Mesendoderm (in vitro differentiated cells): Measurements from ENCODE around the gene GSTM2.

ENCODE experiments used
- DNase-seq: peaks from one replicate; pipeline ENCODE4 v3.0.0; 2013
- H2AK5ac ChIP-seq: 2 replicates; pipeline ENCODE4 v1.6.1; 2013; ENCODE audit warnings: low read length, inconsistent platforms
- H2BK120ac ChIP-seq: 2 replicates; pipeline ENCODE4 v1.6.1; 2013; ENCODE audit warnings: low read depth, mild to moderate bottlenecking, low read length, moderate library complexity, mixed read lengths
- H2BK15ac ChIP-seq: replicated peaks from 2 replicates; pipeline ENCODE4 v1.6.1; 2013; ENCODE audit warnings: low read depth, mild to moderate bottlenecking, moderate library complexity
- H2BK5ac ChIP-seq: 2 replicates; pipeline ENCODE4 v1.6.1; 2013; ENCODE audit warnings: low read length, inconsistent platforms
- H3K18ac ChIP-seq: 2 replicates; pipeline ENCODE4 v1.6.1; 2013; ENCODE audit warnings: mild to moderate bottlenecking, low read length, mixed read lengths
- H3K23ac ChIP-seq: one replicate; pipeline ENCODE4 v1.6.1; 2013; ENCODE audit warnings: low read length
- H3K27ac ChIP-seq: 2 replicates; pipeline ENCODE4 v1.5.1; 2013; ENCODE audit warnings: low read depth, mild to moderate bottlenecking, inconsistent platforms, low read length, moderate library complexity
- H3K27me3 ChIP-seq: 2 replicates; pipeline ENCODE4 v1.6.1; 2013; ENCODE audit warnings: low read length, control low read depth, mild to moderate bottlenecking, inconsistent platforms; ENCODE audit not compliant: insufficient read depth, poor library complexity
- H3K36me3 ChIP-seq: 2 replicates; pipeline ENCODE4 v1.6.1; 2013; ENCODE audit warnings: low read length, inconsistent platforms; ENCODE audit not compliant: control insufficient read depth, insufficient read depth
- H3K4ac ChIP-seq: one replicate; pipeline ENCODE4 v1.6.1; 2013; ENCODE audit warnings: low read depth, mild to moderate bottlenecking, low read length, moderate library complexity
- H3K4me1 ChIP-seq: 2 replicates; pipeline ENCODE4 v1.6.1; 2013; ENCODE audit warnings: low read depth, low read length, inconsistent platforms; ENCODE audit not compliant: control insufficient read depth
- H3K4me2 ChIP-seq: 2 replicates; pipeline ENCODE4 v1.6.1; 2013; ENCODE audit warnings: low read length
- H3K4me3 ChIP-seq: 2 replicates; pipeline ENCODE4 v1.5.1; 2013; ENCODE audit warnings: mild to moderate bottlenecking, low read length
- H3K56ac ChIP-seq: one replicate; pipeline ENCODE4 v1.6.1; 2013; ENCODE audit warnings: low read length
- H3K79me1 ChIP-seq: 2 replicates; pipeline ENCODE4 v1.6.1; 2013; ENCODE audit warnings: low read length, inconsistent platforms
- H3K79me2 ChIP-seq: 2 replicates; pipeline ENCODE4 v1.6.1; 2013; ENCODE audit warnings: mild to moderate bottlenecking, low read length; ENCODE audit not compliant: control insufficient read depth, insufficient read depth
- H3K9ac ChIP-seq: 2 replicates; pipeline ENCODE4 v1.6.1; 2013; ENCODE audit warnings: low read length, inconsistent platforms
- H4K5ac ChIP-seq: one replicate; pipeline ENCODE4 v1.6.1; 2013; ENCODE audit warnings: low read length
- H4K8ac ChIP-seq: one replicate; pipeline ENCODE4 v1.6.1; 2013; ENCODE audit warnings: low read depth, mild to moderate bottlenecking, control low read depth, low read length, moderate library complexity
- WGBS: extraction: QIAGEN DNeasy Blood & Tissue Kit; methylation state at CpG from one replicate; pipeline ENCODE4 v1.1.7; 2013; ENCODE audit warnings: low lambda C conversion rate, missing lambda C conversion rate; ENCODE audit not compliant: insufficient coverage; ENCODE audit errors: extremely low coverage; 5-methylcytosine and 5-hydroxymethylcytosine counted together

Gene GSTM2

DNA sequence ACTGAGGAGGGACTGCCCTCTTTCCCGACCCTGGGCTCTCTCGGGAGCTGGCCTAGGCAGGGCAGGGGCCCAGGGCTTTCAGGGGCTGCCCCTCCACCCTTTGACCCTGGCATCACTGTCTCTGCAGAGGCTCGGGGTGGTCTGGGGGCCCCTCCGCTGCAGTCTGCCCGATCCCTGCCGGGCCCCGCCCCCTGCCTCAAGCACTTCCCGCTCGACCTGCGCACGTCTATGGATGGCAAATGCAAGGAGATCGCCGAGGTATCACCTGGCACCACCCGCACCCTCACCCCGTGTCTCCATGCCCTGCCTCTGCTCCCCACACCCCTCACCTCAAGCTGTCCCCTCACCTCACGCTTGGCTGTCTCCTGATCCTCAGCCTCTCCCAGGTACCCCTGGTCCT lies 42.7 kb upstream of the GSTM2 start:
- Histone ChIP-seq H3K27me3 (no peaks in the 10 kb centered on the region), H3K4me3 (no peak overlapping the region), H3K9ac (no peak overlapping the region), H4K8ac (no peak overlapping the region), H3K27ac (no peak overlapping the region), H3K56ac (no peak overlapping the region), H2BK5ac (no peak overlapping the region), H3K79me1 (peaks cover 22% of the 10 kb centered on the region), H3K4me1 (no peaks in the 10 kb centered on the region), H3K18ac (no peak overlapping the region), H3K23ac (no peak overlapping the region), H3K79me2 (peaks cover 28% of the 10 kb centered on the region), H4K5ac (no peak overlapping the region), H3K4ac (no peak overlapping the region), H3K4me2 (no peak overlapping the region), H2BK15ac (no peak overlapping the region), H2AK5ac (no peak overlapping the region), H3K36me3 (peaks cover 4% of the 10 kb centered on the region), H2BK120ac (no peak overlapping the region)
- no peak for DNase-seq
- WGBS = no CpG with 5 or more reads among the region's 16 CpGs

DNA sequence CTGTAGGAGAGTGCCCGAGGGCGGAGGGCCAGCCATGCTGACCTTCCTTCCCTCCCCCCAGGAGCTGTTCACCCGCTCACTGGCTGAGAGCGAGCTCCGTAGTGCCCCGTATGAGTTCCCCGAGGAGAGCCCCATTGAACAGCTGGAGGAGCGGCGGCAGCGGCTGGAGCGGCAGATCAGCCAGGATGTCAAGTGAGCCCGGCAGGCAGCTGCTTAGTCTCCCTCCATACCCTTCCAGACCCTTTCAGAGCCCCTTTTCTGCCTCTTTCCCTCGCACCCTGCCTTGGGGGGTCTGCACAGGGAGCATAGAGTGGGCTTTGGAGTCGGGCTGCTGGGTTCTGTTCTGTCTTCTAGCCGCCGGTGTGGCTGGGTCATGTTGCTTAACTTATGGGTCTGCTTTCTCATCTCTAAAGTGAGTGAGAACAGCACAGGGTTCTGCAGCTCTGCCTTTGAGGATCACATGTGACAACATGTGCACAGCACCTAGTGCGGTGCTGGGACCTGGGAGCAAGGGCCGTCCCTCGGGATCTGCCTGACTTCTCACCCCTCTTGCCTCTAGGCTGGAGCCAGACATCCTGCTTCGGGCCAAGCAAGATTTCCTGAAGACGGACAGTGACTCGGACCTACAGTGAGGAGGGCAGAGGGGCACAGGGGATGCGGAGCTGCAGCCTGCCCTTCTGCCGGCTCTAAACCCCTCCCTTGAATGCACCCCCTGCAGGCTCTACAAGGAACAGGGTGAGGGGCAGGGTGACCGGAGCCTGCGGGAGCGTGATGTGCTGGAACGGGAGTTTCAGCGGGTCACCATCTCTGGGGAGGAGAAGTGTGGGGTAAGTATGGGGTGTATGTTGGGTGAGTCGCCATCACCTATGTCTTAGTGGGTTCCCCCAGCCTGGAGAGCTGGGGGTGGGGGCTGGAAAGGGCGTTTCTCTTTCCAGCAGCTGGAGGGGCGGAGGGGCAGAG lies 42.0 kb upstream of the GSTM2 start:
- H3K4ac ChIP-seq = no peak overlapping the region
- H4K5ac ChIP-seq = no peak overlapping the region
- no peaks in the 10 kb centered on the region for H3K4me1 ChIP-seq
- peaks cover 4% of the 10 kb centered on the region for H3K36me3 ChIP-seq
- H2AK5ac ChIP-seq = no peak overlapping the region
- H3K27ac ChIP-seq = no peak overlapping the region
- WGBS = no CpG with 5 or more reads among the region's 32 CpGs
- H4K8ac ChIP-seq = no peak overlapping the region
- no peak overlapping the region for H2BK120ac ChIP-seq
- H3K79me2 ChIP-seq = peaks cover 27% of the 10 kb centered on the region
- no peak overlapping the region for H3K18ac ChIP-seq
- DNase-seq = no peak
- no peak overlapping the region for H3K56ac ChIP-seq
- H3K23ac ChIP-seq = no peak overlapping the region
- no peak overlapping the region for H3K4me3 ChIP-seq
- no peak overlapping the region for H3K4me2 ChIP-seq
- H2BK15ac ChIP-seq = no peak overlapping the region
- peaks cover 22% of the 10 kb centered on the region for H3K79me1 ChIP-seq
- H2BK5ac ChIP-seq = no peak overlapping the region
- no peak overlapping the region for H3K9ac ChIP-seq
- no peaks in the 10 kb centered on the region for H3K27me3 ChIP-seq

DNA sequence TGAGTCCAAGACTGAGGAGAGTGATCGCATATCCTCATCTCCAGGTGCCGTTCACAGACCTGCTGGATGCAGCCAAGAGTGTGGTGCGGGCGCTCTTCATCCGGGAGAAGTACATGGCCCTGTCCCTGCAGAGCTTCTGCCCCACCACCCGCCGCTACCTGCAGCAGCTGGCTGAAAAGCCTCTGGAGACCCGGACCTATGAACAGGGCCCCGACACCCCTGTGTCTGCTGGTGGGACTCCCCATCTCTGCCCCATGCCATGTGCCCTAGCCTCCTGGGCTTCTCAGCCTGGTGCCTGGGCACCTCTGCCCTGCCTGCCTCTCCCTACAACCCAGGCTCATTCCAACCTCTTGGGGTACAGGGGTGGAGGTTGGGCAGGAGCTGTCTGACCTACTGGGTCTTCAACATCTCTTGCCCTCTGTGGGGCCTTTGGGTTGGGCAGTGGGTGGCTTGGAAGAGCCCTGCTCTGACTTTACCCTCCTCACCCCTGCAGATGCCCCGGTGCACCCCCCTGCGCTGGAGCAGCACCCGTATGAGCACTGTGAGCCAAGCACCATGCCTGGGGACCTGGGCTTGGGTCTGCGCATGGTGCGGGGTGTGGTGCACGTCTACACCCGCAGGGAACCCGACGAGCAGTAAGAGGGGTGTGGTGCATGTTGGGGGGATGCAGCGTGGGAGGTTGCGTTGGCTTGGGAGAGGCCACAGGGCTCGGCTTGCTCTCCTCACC lies 41.0 kb upstream of the GSTM2 start:
- H3K36me3 ChIP-seq = peaks cover 6% of the 10 kb centered on the region
- no peak overlapping the region for H2BK15ac ChIP-seq
- H4K8ac ChIP-seq = no peak overlapping the region
- H3K56ac ChIP-seq = no peak overlapping the region
- DNase-seq = no peak
- H2BK120ac ChIP-seq = no peak overlapping the region
- WGBS = no CpG with 5 or more reads among the region's 21 CpGs
- H3K23ac ChIP-seq = no peak overlapping the region
- no peak overlapping the region for H3K4me3 ChIP-seq
- H4K5ac ChIP-seq = no peak overlapping the region
- no peak overlapping the region for H2AK5ac ChIP-seq
- H3K9ac ChIP-seq = no peak overlapping the region
- no peak overlapping the region for H2BK5ac ChIP-seq
- no peak overlapping the region for H3K27ac ChIP-seq
- no peak overlapping the region for H3K4me2 ChIP-seq
- H3K79me1 ChIP-seq = peaks cover 16% of the 10 kb centered on the region
- no peak overlapping the region for H3K4ac ChIP-seq
- H3K27me3 ChIP-seq = no peaks in the 10 kb centered on the region
- no peak overlapping the region for H3K18ac ChIP-seq
- H3K79me2 ChIP-seq = peaks cover 19% of the 10 kb centered on the region
- no peaks in the 10 kb centered on the region for H3K4me1 ChIP-seq

DNA sequence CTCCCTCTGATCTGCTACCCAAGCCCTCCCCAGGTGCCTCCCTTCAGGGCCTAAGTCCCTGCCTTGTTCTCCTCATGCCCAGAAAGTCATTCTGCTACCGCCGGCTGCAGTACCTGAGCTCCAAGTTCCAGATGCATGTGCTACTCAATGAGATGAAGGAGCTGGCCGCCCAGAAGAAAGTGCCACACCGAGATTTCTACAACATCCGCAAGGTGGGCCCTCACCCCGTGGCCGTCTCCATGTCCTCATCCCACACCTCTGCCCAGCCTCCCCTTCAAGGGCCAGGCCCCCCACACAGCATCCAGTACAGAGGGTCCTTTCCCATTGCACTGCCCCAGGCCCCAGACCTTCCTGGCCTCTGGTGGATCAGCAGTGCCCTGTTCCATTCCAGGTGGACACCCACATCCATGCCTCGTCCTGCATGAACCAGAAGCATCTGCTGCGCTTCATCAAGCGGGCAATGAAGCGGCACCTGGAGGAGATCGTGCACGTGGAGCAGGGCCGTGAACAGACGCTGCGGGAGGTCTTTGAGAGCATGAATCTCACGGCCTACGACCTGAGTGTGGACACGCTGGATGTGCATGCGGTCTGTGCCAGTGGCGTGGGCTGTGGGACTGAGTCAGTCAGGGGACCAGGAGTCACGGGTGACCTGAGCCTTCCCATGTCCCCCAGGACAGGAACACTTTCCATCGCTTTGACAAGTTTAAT lies 40.0 kb upstream of the GSTM2 start:
- no CpG with 5 or more reads among the region's 23 CpGs for WGBS
- no peak overlapping the region for H3K4me3 ChIP-seq
- no peak overlapping the region for H3K18ac ChIP-seq
- no peak overlapping the region for H2BK120ac ChIP-seq
- H3K36me3 ChIP-seq = peaks cover 6% of the 10 kb centered on the region
- no peak overlapping the region for H3K4me2 ChIP-seq
- no peak overlapping the region for H2BK5ac ChIP-seq
- H3K4me1 ChIP-seq = no peaks in the 10 kb centered on the region
- no peak overlapping the region for H4K8ac ChIP-seq
- H3K23ac ChIP-seq = no peak overlapping the region
- H3K4ac ChIP-seq = no peak overlapping the region
- no peaks in the 10 kb centered on the region for H3K27me3 ChIP-seq
- peaks cover 8% of the 10 kb centered on the region for H3K79me1 ChIP-seq
- DNase-seq = no peak
- no peak overlapping the region for H3K27ac ChIP-seq
- H2BK15ac ChIP-seq = no peak overlapping the region
- H3K79me2 ChIP-seq = peaks cover 9% of the 10 kb centered on the region
- no peak overlapping the region for H4K5ac ChIP-seq
- H2AK5ac ChIP-seq = no peak overlapping the region
- no peak overlapping the region for H3K9ac ChIP-seq
- no peak overlapping the region for H3K56ac ChIP-seq

DNA sequence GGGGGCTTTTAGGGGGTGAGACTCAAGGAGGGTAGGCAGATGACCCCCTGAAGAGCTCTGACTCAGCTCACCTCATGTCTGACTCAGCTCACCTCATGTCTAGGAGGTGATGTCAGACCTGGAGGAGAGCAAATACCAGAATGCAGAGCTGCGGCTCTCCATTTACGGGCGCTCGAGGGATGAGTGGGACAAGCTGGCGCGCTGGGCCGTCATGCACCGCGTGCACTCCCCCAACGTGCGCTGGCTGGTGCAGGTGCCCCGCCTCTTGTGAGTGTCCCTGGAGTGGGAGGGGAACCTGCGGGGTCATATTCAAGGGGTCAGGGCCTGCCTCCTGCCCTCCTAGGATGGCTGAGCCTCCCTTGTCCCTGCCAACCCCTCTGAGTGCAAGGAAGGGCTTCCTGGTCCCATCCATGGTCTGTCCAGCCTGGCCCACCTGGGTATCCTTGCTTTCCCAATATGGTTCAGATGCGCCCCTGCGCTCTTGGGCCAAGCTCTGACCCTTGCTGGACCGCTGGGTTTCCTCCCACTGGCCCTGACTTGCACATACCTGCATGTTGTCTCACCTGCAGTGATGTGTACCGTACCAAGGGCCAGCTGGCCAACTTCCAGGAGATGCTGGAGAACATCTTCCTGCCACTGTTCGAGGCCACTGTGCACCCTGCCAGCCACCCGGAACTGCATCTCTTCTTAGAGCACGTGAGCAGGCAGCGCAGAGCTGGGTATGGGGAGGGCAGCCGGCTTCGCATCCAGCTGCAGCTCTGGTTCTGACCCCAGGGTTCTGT lies 39.1 kb upstream of the GSTM2 start:
- Histone ChIP-seq H3K27me3 (no peaks in the 10 kb centered on the region), H2BK15ac (no peak overlapping the region), H4K5ac (no peak overlapping the region), H3K27ac (no peak overlapping the region), H3K4me2 (no peak overlapping the region), H3K23ac (no peak overlapping the region), H2BK120ac (no peak overlapping the region), H3K79me2 (peaks cover 2% of the 10 kb centered on the region), H2BK5ac (no peak overlapping the region), H3K9ac (no peak overlapping the region), H3K4ac (no peak overlapping the region), H3K56ac (no peak overlapping the region), H3K18ac (no peak overlapping the region), H3K4me3 (no peak overlapping the region), H3K36me3 (peaks cover 6% of the 10 kb centered on the region), H3K79me1 (peaks cover 4% of the 10 kb centered on the region), H2AK5ac (no peak overlapping the region), H4K8ac (no peak overlapping the region), H3K4me1 (no peaks in the 10 kb centered on the region)
- peak; percentile 66 for DNase-seq
- no CpG with 5 or more reads among the region's 23 CpGs for WGBS
